ENCODE results near the gene FBLN7. TPM values are rescaled to one million over a fixed set of nuclear protein-coding genes. Genes with fewer than 3 reads are reported as not detected.

Gene FBLN7
- total RNA-seq, 1 donor from 2014 or later = 9.5 TPM

Other genes with a start within 250 kb of the FBLN7 start
- 6.3 TPM for gene MERTK, start 239.8 kb upstream of the FBLN7 start, total RNA-seq
- gene TMEM87B, start 83.1 kb upstream of the FBLN7 start, total RNA-seq = 26.4 TPM
- 21.0 TPM for gene ZC3H8, start 116.7 kb downstream of the FBLN7 start, total RNA-seq
- gene ZC3H6, start 137.2 kb downstream of the FBLN7 start, total RNA-seq = 10.8 TPM